ENCODE measurements around the gene ATP11C.

The ATP11C gene

DNA sequence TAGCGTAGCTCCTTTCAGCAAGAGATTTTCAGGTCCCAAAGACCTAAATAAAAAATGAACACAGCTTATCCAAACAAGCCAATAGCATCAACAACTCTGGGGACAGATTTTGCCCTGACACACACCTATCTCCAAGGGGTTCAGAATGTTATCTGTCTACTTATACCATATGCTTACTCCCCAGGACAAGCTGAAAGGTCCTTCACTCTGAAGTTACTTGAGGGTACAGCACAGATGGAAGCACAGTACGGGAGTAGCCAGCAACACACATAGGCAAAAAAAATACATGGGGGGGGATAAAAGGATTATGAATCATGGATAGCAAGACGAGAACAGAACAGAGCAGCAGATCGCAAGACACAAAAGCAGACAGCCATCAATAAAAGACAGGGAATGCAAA, 134.2 kb downstream of the ATP11C start:
- DNase-seq: no peak

DNA sequence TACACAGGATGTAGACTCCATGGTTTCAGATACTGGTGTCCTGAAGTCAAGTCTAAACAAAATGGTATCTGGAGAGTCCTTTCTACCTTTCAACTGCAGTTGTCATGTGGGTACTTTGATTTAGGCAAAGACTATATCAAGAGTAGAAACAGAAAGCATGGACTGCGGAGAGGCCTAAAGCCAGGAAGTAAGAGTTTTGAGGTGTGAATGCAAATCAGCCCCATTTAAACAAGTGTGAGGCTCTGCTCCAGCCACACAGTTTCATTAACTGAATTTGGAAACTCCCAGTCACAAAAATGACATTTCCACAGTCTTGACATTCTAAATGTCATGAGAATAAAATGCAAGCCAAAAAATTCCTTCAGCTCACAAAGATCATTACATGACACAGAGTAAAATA, 137.7 kb downstream of the ATP11C start:
- DNase-seq: no peak

DNA sequence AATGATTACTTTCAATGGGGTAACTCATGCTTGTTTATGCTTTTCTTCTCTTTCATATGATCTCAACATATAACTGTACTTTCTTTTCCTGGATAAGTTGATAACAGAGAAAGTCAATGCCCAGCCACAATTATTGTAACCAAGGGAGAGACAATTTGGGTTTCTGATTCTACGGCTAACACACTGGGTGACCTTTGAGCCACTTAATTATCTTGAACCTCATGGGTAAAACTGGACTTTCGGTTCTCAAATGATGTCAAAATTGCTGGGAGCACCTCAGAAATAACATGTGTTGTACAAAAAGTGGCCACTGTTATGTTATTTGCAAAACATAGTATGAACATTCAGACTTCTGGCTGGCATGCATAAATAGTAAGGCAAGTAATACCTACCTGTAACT, 145.3 kb downstream of the ATP11C start:
- DNase-seq: no peak

DNA sequence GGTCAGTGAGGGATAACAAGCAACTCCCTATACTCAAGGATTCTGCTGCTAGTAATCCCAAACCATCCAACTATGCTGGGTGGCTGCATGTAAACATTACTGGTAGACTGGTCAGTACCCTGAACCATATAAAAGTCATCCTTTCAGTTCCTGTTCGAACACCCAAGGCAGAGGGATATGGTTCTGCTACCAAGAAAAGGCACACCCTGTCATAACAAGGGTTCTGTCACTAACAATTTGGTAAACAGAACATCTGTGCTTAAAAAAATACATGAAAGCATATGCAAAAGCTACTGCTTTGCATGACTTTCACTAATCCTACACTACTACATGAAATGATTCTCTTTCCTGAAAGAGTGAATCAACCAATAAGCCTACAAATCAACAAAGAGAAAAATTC, 148.0 kb downstream of the ATP11C start:
- no peak for DNase-seq

DNA sequence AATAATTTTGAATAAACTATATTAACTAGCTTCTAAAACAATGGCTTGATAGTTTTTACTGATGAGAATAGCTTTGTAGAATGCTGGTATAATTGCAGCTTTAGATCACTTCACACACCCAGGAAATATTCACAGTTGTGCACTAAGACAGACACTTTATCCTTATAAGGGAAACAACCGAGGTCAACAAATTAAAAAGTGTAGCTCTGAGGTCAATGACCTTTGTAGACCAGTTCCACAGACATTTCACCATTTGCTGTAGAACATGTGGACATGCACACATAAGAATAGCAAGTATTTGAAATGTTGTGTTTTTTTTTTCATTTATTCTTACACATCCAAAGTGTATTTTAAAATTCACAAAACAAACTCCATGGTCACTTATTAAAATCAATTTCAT, 148.9 kb downstream of the ATP11C start:
- no peak for DNase-seq

DNA sequence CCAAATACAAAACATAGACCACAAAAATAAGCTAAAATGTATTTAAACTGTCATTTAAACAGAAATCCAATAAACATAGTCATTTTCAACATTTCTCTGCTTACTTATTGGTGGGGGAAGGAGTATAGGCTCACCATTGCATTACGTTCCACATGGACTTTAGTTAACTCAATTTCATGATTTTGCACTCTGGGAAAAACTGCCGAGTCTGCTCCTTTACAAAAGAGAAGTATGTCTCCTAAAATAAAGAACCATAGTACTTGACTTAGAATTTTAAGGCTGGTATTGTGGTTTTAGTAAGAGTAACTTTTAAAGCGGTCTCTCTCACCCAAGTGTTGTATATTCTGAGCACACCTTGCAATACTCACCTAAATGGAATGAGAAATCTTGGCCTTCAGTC, 149.8 kb downstream of the ATP11C start:
- no peak for DNase-seq

DNA sequence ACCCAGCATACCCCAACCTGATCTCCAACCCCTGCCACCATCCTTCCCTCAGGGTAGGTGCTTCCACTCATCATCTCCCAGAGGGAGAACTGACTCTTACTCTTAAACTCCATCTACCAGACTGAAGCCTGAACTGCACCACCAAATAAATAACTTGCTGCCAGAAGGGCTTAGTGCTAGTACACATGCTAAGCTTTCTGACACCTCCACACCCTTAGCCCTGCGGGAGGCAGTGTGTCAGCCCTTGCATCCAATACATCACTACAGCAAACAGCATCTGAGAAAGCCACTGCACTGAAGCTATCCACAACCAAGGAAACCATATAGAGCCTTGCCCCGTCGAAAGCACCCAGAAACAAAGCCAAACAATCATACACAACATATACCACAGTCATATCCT, 156.3 kb downstream of the ATP11C start:
- no peak for DNase-seq

DNA sequence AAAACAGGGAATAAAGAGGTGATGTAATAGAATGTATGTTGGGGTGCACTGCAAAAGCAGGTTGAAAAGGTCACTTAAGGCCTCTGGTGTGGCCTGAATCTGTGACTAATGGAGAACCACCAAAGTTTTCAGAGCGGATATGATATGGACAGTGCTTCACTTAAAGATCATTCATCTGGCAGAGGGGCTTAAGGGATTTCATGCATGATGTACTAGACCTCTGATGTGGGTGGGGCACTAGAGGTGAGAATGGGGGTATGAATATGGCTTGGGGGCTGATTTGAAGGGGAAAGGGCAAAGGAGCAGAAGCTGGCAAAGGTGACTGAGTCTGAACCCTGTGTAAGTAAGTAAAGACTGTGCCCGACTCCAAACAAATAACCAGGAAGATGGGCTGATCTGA, 162.5 kb downstream of the ATP11C start:
- no peak for DNase-seq

DNA sequence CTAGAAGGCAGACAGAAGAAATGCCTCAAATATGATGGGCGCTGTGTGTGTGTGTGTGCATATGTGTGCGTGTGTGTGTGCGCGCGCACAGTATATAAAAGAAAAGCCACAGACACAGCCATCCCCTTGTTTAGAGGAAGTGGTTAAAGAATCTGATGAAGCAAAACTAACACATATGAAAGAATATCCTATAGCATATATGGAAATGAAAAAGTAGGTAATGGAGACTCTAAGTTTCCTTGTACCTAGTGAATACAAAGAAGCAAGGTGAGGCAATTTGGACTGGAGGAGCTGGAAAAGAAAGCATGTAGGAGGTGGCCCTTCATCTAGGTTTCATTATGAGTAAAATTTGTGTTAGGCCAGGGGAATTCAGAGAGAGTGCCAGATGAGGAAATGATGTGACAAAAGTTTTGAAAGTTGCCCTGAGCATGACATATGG, 166.3 kb downstream of the ATP11C start:
- DNase-seq: no peak

DNA sequence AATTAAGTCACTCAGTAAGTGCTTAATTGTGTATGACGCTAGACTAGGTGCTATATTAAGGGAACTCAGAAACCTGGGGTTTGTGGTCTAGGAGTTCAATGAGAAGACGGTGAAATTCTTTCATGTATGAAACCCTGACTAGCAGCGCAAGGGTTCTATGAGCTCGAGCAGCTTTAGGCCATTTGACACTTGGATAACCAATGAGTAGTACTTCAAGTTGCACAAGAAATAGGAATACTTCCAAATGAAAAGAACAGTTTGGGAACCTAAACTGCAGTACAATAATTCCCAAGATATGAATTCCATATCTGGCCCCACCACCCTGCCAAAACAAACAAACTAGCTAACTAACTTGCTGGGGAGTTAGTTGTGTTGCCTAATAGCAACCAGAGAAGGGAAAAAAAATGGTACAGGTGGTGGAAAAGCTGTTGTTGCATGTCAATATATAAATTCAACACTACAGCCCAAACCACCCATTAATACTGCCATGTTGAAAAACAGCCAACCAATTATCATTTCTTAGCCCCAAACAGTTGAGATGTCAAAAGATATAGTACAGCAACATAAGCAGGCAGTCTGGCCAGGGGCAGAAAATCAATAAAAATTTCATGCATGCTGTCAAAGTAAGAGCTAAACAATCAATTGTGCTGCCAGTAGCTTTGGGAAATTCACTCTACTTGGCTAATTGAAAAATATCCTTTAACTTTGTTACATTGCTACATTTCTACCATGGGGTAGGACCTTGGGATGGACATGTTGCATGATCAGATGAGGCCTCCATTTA, 170.3 kb downstream of the ATP11C start:
- DNase-seq: no peak

DNA sequence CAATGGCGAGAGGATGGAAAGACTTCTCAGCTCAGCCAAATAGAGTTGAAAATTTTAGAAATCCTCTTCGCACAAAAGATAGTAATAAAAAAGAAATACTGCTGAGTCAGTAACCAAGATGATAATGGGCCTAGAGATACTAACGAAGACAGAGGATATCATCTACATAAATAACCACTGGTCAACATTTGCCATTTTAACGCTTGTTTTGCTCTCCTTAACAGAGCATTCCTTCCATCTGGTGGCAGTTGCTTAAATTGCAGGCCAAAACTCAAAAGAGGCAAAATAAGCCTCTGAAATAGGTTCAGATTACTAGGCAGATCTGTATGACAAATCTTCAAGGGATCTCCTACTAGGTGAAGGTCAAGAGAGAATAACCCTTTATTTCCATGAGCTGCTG, 173.2 kb downstream of the ATP11C start:
- DNase-seq: no peak

DNA sequence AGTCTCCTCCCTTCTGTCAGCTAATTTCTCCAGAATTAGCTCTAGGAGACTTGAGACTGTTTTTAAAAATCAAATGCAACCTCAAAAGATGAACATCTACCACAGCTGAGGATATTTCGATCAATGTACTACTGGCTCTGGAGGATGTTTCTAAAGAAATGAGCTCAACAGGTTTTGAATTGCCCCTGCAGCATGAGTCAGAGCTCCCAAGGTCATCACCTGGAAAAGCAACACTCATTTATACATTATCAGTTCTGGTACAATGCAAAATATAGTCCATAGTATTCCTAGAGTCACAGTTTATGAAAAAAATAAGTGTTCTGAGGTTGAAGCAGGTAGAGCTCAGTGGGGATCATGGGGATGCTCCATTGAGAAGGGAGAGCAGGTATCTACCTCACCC, 174.0 kb downstream of the ATP11C start:
- DNase-seq: no peak

DNA sequence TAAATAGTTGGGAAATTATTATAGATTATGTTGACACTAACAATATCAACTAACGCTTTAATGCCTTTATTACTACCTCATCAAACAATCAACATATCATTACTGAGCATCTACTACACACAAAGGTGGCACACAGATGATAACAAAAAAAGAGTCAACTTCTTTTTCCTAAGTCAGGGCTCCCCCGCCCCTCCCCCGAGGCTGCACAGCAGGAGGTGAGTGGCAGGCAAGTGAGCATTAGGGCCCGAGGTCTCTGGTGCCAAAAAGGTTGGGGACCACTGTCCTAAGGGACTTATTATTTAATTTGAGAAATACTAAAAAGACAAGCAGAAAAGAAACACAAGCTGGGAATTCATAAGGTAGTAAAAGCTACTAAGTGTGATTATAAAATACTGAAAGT, 174.6 kb downstream of the ATP11C start:
- DNase-seq: no peak

DNA sequence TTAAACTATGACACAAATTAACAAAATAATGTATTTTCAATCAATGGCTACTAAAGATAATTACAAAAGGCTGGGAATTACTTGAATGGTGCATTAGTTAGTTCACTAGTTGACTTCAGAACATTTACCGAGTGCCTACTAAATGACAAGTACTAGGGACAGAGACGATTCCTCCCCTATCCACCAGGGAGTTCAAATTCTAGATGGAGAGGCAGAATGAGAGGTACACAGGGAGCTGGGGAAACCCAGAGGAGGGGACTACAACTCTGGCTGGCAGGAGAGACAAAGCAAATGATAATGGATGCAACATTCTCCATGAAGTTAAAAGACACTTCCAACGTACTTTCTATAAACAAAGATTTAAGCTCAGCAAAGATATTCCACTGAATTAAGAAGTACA, 181.8 kb downstream of the ATP11C start:
- DNase-seq: no peak

DNA sequence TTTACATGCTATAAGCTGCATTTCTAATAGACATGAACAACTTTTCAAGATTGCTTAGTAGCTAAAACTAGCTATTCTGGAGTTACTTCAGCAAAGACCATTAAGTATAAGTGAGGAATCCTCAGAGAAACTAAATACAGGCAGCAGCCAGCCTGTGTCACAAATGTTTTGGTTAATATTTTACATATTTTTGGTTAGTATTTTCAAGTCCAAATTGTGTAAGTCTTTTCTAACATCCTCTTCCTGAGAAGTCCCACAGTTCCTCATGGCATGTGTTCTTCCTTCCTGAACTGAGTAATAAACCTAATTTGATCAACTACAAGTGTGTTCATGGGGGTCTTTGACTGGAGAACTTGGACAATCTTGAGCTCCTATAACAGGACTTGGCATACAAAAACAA, 182.5 kb downstream of the ATP11C start:
- no peak for DNase-seq

DNA sequence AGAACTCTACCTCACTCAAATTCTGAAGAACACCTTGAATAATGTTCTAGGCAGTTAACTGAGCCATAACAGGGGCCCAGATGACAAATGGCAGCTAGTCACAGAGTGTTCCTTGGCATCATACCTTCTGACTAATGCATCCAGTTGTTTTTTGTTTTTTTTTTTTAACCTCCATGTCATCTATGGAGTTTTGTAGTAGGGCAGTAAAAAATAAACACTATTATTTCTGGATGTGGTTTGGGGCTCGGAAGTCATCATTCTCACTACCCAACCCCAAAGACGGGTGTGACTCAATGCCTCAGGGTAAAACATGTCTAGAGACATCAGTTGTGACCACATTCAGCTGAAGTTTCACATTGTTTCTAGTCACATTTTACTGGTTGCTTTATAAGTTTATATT, 193.7 kb downstream of the ATP11C start:
- DNase-seq: no peak

DNA sequence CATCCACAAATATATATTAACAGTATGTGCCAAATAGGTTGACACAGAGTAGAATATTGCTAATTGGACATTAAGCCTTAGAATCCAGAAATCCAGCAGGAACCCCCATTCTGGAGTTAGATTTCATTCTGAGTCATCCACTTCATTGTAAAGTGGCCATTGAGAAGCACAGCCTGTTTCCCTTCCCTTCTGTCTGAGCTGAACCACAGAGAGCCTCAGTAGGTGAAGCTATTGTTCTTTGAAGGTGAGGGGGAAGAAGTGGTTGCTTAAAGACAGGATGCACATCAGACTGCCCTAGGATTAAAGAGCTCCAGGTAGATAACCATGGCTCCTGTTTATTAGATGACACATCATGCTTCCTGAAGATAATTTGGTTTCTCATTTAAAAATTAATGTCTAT, 194.3 kb downstream of the ATP11C start:
- DNase-seq: no peak

DNA sequence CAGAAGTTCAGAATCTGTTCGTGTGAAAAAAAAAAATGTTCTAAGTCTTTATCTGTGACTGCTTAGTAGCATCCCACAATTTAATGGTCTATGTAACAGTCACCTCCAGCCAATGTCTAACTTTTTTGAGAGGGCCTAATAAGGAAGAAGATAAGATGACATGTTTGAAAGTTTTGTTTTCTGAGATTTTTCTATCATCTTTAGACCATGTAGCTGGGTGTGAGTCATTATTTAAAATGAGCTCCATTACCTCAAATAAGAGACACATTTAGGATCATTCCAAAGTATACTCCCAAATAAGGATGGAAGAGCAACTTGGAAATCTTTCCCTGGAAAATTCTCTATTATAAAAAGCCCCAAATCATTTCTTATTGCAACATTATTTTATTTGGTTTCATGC, 196.7 kb downstream of the ATP11C start:
- no peak for DNase-seq

DNA sequence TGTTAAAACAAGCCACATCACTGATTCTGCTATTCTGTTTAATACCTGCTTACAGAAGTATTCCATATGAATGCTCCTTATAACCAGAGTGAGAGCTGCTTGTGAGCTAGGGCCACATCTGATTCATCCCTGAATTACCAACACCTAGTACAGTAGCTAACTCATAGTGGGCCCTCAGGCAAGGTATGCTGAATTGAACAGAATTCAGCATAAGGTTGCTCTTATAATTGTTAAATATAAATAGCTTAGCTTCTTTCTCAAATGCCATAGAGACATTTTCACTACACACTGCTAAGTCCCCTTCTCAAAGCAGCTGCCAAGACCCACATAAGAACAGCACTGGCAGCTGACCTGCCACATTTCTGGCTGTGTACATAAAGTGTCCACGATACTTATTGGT, 197.9 kb downstream of the ATP11C start:
- DNase-seq: no peak

DNA sequence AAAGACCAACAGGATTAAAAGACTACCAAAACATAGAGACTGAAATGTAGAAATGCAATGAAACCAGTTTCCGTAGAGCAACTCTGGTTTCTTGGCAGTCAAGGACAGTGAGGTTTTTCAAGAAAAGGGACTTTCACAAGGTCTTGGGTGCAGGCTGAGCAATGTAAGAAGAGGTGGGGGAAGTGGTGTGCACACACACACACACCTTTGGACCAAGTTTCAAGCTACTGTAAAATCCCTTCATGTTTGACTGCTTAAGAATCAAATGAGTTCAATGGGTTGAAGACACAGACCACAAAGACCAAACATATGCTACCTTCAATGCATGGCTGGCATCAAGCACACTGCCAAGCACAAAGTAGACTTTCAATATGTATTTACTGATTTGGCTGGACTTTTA, 207.1 kb downstream of the ATP11C start:
- no peak for DNase-seq

DNA sequence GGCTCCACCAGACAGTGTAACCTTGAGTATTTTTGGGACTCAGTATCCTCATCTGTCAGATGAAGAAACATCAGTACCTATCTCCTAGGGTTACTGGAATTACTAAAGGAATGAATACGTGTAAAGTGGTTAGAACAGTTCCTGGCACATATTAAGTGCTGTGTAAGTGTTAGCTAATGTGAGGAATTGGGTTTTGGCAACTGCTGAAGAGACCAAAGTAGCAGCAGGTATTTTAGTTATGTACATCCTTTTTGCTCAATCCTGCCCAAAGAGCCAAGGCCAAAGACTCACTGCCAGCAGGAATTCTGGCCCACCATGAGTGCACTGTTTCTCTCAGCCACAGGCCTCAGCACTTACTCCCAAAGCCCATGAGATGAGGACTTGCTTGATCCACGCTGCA, 208.2 kb downstream of the ATP11C start:
- DNase-seq: no peak

DNA sequence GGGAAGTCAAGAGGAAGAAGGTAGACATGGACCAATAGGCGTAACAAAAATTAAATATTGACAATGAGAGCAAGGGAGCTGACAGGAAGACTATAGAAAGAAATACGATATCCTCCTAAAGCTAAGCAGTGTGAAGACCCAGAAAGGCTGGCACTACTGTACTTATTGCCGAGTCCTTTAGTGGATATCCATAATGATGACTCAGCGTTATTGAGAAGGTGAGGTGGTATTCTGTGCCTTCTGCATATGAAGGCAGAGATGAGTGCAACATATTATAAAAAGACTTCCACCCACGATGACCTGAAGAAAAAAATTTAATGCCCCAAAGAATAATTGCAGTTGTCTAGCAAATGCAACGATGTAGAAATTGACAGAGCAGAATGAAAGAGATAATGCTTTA, 211.9 kb downstream of the ATP11C start:
- no peak for DNase-seq

DNA sequence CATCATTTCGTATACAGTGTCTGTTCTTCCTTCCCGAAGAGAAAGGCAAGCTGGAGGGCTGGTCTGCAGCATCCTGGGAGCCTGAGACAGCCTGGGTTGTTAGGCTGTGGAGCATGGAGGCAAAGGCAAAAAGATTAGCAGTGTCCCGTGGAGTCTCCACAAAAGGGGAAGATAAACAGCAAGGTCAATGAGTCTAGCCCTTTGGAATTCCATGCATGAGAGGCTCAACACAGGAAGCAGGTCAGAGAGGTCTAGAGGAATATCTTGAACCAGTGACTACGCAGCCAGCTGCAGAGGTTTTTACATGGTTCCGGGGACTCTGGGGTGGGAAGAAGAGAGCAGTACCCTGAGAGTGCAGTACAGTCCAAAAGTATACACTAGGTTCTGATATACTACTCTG, 212.7 kb downstream of the ATP11C start:
- DNase-seq: no peak

DNA sequence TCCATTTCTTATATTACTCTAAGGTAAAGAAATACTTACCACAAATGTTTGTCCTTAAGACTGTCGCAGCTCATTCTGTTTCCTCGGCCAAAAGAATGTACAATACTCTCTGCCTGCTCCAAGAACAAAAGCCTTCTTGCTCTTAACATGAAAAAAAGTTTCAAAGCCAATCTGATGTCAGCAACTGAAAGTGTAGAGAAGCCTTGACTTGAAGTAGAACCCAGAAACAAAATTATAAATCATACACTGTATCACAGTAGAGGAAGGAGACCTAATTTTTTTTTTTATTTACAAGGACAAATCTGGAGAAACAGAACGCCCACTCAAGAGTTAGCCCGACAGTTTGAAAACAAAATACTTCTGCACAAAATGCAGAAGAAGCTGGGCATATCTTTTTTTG, 224.8 kb downstream of the ATP11C start, which contains the start of gene MCF2:
TSS of gene MCF2 (minus strand) at position 101 of the 400 bp plus-strand sequence. CDS start 56,423 bp downstream, outside the sequence.
- no peak for DNase-seq

DNA sequence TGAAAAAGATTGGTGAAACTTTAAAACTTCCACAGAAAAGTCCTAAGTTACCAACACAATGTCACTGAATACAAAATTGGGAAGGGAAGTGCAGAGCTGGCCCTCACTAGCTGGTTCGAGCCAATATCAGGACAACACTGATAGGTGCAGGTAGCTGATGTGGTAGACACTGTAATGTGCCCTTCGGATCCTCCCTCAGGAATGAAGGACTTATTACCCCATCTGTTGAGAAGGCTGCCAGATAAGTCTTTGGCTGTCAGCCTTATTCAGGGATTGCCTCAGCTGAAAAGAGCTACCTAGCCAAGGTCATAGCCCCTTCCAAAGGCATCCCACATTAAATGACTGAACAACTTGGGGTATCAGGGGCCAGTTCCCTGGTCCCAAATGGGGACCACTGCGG, 230.2 kb downstream of the ATP11C start:
- no peak for DNase-seq
